ENCODE measurements around the gene UQCRQ.
A peak's percentile ranks its signal among the peaks of the same experiment; 100 is the strongest.

Gene UQCRQ

GRCh38 chr5:132832612-132833011 is 33.8 kb upstream of the UQCRQ start:
- DNase-seq (ENCODE audit: low read depth, low spot score): no peak
- no peak overlapping the region for H3K4me3 ChIP-seq (ENCODE audit: low read depth, low read length)
- TF ChIP-seq CTCF (IDR thresholded peaks at IDR 0.05; ENCODE audit: low read depth, low read length): no peak
- in situ Hi-C loops (cut with HindIII; ENCODE audit: low sequenced_read_pairs): no loop called here

- no peak for DNase-seq (ENCODE audit: low read depth, low spot score)
- no peak for TF ChIP-seq CTCF (IDR thresholded peaks at IDR 0.05; ENCODE audit: low read depth, low read length)
- no peak overlapping the region for H3K4me3 ChIP-seq (ENCODE audit: low read depth, low read length)
- in situ Hi-C loops (cut with HindIII; ENCODE audit: low sequenced_read_pairs): no loop called here
These were observed 32.4 kb upstream of the UQCRQ start for GRCh38 chr5:132834057-132834456.

- no peak for DNase-seq (ENCODE audit: low read depth, low spot score)
- TF ChIP-seq CTCF (IDR thresholded peaks at IDR 0.05; ENCODE audit: low read depth, low read length): no peak
- in situ Hi-C loops (cut with HindIII; ENCODE audit: low sequenced_read_pairs): no loop called here
- H3K4me3 ChIP-seq (ENCODE audit: low read depth, low read length): no peak overlapping the region
These were observed 29.6 kb upstream of the UQCRQ start for GRCh38 chr5:132836852-132837251.

GRCh38 chr5:132837868-132838267 is 28.6 kb upstream of the UQCRQ start:
- no peak for TF ChIP-seq CTCF (IDR thresholded peaks at IDR 0.05; ENCODE audit: low read depth, low read length)
- H3K4me3 ChIP-seq (ENCODE audit: low read depth, low read length): no peak overlapping the region
- in situ Hi-C loops (cut with HindIII; ENCODE audit: low sequenced_read_pairs): no loop called here
- DNase-seq (ENCODE audit: low read depth, low spot score): no peak

- in situ Hi-C loops (cut with HindIII; ENCODE audit: low sequenced_read_pairs): no loop called here
- no peak overlapping the region for H3K4me3 ChIP-seq (ENCODE audit: low read depth, low read length)
- DNase-seq (ENCODE audit: low read depth, low spot score): no peak
- no peak for TF ChIP-seq CTCF (IDR thresholded peaks at IDR 0.05; ENCODE audit: low read depth, low read length)
These were observed 27.7 kb upstream of the UQCRQ start for GRCh38 chr5:132838516-132839282.

GRCh38 chr5:132839426-132840301 is 26.8 kb upstream of the UQCRQ start:
- in situ Hi-C loops (cut with HindIII; ENCODE audit: low sequenced_read_pairs): no loop called here
- no peak for TF ChIP-seq CTCF (IDR thresholded peaks at IDR 0.05; ENCODE audit: low read depth, low read length)
- no peak overlapping the region for H3K4me3 ChIP-seq (ENCODE audit: low read depth, low read length)
- DNase-seq (ENCODE audit: low read depth, low spot score): peak; percentile 77

Measured in astrocyte of the spinal cord (primary cell).